OCI-M2 (cell line): ENCODE measurements around the gene PPP2R2B.
"Not testable (repeated sequence)": the region's sequence is repeated elsewhere in the genome, so short reads cannot be mapped to it uniquely, and the experiment has no call there.

Experiments
- DNase-seq: peaks from one replicate; lab custom pipeline; 2025; ENCODE audit not compliant: unreplicated experiment; lab: John Stamatoyannopoulos, UW

The PPP2R2B gene

GRCh38 chr5:146622391-146622790, 256.2 kb downstream of the PPP2R2B start:
- DNase-seq: no peak

GRCh38 chr5:146620669-146621051, 257.9 kb downstream of the PPP2R2B start:
- DNase-seq: no peak

DNA sequence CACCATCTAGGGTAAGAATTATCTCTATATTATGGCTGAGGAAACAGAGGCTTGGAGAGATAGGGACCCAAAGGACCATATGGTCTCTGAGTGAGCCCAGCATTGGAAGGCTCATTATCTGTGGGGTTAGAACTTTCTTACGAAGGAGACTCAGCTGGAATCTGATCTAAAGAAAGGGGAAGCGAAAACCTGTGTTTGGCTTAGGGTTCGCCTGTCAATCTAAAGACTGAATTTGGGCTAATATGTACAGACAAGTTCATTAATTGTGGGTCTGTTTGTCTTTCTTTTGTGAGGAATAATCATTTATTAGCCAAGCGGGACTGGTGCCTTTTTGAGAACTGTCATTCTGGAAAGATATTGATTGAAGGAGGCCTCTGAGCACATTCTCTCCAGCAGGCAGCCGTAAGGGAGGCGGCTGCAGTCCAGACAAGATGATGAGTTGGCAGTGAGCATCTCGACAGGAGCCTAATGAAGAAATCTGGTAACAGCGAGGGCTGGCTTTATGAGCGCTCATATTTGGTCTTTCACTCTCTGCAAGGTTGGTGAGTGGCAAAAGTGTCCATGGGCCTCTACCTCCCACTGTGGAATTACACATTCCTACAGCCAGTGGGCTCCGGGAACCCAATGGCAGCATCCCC, 258.4 kb downstream of the PPP2R2B start:
- DNase-seq: no peak

GRCh38 chr5:146618434-146618833, 260.1 kb downstream of the PPP2R2B start:
- DNase-seq: no peak

DNA sequence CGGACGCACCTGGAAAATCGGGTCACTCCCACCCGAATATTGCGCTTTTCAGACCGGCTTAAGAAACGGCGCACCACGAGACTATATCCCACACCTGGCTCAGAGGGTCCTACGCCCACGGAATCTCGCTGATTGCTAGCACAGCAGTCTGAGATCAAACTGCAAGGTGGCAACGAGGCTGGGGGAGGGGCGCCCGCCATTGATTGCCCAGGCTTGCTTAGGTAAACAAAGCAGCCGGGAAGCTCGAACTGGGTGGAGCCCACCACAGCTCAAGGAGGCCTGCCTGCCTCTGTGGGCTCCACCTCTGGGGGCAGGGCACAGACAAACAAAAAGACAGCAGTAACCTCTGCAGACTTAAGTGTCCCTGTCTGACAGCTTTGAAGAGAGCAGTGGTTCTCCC, 268.8 kb downstream of the PPP2R2B start:
- not testable (repeated sequence) for DNase-seq

- no peak for DNase-seq
These were observed 270.8 kb downstream of the PPP2R2B start for GRCh38 chr5:146607659-146608332.

GRCh38 chr5:146606893-146607292, 271.7 kb downstream of the PPP2R2B start:
- no peak for DNase-seq

GRCh38 chr5:146600376-146600775, 278.2 kb downstream of the PPP2R2B start:
- no peak for DNase-seq

GRCh38 chr5:146599261-146599660, 279.3 kb downstream of the PPP2R2B start:
- DNase-seq: no peak

DNA sequence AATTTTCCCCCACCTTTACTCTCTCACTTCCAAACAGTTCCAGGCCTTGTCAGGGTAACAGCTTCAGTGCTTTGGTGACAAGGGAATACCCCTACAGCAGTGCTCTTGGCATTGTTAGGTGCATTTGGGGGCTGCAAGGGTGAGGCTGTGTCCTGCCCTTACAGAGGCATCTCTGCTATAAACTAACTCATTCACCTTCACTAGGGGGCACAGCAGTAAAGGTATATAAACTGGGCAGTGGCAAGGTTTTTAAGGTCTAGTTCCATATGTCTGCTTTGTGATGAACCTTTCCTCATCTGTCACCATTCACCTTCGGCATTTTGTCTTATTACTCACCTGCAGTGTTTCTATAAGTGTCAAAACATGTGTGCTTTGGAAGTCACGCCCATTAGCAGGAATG, 283.5 kb downstream of the PPP2R2B start:
- no peak for DNase-seq

DNA sequence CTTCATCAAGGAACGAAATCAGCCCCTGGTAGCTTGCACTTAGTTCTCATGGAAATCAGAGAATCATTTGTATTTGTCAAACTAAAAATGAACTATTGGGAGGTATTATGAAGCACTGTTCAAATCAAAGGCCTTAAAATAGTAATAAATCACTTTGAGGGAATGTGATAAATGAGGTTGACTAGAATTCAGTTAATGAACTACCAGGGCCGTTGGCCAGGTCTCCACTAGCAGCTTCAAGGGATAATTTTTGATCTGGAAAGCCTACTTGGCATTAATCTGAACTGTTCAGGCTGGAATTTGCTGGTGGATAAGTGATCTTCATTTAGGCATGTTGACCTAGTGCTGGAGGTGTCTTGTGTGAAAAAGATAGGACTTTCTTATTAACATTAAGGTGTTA, 286.2 kb downstream of the PPP2R2B start:
- DNase-seq: no peak

GRCh38 chr5:146589028-146589345, 289.6 kb downstream of the PPP2R2B start:
- DNase-seq: no peak

DNA sequence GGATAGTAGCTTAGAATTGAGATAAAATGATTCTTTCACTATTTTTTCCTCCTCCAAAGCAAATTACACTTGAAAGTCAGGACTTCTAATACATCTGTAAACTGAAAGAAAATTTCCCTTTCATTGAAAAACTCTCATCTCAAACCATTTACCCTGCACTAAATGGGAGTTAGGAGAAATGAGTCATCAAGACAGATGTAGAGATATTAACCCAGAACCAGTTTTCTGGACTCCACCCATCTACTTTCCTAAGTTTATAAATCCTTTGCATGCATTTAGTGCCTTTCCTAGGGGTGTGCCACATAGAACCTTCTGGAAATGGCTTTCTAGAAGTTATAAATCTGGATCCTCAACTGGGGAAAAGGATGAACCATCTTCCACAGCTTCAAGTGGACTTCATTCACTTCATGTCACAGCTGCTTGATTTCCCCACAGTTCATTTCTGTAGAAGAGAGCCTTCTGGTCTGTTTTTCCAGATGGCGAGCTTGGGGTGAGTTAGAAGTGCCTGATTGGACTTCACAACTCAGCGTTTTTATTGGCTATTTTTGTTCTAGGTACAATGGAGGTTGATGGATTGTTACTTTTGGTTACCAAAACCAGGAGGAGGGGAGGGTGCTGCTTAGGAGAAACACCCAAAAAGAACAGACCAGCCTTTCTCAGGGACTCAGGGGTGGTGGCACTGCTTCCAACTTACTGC, 290.1 kb downstream of the PPP2R2B start:
- DNase-seq: no peak

- no peak for DNase-seq
These were observed 291.8 kb downstream of the PPP2R2B start for GRCh38 chr5:146586752-146587151.

DNA sequence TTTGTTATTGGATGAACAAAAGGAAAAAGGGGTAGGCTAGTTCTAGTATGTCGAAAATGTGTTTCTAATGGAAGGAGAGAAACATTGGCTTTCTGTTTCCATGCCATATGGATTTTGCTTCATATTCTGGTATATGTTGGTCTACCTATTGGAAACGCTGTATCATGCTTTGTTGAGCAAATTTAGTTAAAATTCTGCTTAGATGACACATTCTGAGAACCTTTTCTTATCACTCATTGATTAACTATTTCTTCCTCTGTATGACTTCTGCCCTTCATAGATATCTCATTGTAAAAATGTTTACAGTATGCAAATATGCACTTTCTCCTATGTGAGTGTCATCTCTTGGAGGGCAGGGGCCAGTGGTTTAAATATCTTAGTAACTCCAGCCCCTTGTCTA, 293.8 kb downstream of the PPP2R2B start:
- no peak for DNase-seq

DNA sequence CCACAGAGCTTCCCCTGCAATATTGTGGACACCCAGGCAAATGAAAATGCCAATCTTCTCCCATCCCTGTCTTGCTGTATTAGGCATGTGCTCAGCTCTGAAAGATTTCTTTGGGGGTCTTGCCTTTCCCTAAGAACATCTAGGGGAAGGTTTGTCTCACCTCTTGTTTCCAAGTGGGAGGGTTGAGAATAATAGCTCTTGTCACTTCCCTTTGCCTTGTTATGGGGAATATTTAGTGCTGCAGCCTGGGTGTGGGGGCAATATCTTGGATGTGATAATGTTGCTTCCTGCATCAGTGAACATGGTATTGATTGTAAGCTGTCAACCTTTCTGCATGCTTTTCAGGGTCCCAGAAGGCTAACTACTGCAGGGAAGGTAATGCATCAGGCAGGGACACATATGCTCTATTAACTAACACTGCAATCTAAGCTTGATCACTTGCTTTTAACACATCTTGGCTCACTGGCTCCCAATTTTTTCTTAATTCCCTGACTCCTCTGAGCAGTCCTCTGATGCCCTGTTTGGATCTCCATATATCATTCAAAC, 296.4 kb downstream of the PPP2R2B start:
- DNase-seq: no peak

DNA sequence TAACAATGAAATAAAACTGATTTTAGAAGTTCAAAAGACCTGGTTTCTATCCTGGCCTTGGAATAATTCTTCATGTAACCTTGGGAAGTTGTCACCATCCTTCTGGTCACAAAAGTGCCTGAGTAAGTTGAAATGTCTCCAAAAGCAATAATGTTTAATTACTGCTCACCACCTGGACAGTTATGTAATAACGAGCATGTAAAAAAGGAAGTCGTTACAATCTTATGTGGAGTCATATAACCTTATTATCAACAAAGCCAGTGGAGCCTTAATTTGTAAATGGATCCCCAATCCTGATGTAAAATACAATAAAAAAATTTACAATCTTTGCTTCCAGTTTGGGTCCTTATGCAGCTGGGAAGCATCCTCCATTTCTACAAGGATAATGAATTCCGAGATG, 298.3 kb downstream of the PPP2R2B start:
- no peak for DNase-seq

DNA sequence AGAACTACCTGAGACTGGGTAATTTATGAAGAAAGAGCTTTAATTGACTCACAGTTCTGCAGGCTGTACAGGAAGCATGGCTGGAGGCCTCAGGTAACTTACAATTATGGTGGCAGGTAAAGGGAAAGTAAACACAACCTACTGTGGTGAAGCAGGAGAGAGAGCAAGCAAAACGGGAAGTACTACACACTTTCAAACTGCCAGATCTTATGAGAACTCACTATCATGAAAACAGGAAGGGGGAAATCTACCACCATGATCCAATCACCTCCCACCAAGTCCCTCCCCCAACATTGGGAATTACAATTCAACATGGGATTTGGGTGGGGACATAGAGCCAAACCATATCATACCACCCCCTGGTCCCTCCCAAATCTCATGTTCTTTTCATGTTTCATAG, 303.8 kb downstream of the PPP2R2B start:
- no peak for DNase-seq

DNA sequence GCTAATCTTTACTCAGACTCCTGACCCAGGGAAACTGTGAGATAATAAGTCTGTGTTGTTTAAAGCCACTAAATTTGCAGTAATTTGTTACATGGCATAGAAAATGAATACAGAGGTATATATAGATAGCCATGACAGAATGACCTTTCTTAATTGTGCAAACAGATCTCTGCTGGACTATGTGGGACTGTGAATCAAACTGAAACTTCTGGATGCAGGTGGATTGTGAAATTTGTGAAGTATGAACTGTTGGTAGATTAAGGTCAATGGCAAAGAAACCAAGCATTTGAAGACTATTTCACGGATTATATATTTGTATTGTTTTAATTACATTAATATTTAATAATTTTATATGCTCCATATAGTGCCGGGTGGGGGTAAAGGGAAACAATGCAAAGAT, 310.4 kb downstream of the PPP2R2B start:
- DNase-seq: no peak

GRCh38 chr5:146565764-146566367, 312.7 kb downstream of the PPP2R2B start:
- no peak for DNase-seq

- DNase-seq: no peak
These were observed 314.4 kb downstream of the PPP2R2B start for GRCh38 chr5:146564007-146564762.
